Effector memory CD8-positive, alpha-beta T cell (primary cell): ENCODE measurements around the gene CUL7.

ENCODE experiments used
- ATAC-seq: fragments of 150-1000 bp; cut with Tn5 transposase; replicated peaks from 2 replicates; pipeline ENCODE4 v1.10.0; 2021; ENCODE audit warnings: mild to moderate bottlenecking, moderate library complexity
- DNase-seq, 3 experiments: peaks; one replicate each; pipeline ENCODE4 v3.0.0; 2021
- H3K27ac Mint-ChIP-seq, 2 donors: one replicate each; pipeline ENCODE4 v1.8.0; 2022; ENCODE audit warnings: mild to moderate bottlenecking in 2 of 2, mixed read lengths in 2 of 2, moderate library complexity in 2 of 2
- H3K27me3 Mint-ChIP-seq, 2 donors: one replicate each; pipeline ENCODE4 v1.8.0; 2022; ENCODE audit warnings: mixed read lengths in 2 of 2
- H3K36me3 Mint-ChIP-seq: one replicate; pipeline ENCODE4 v1.8.0; 2022; ENCODE audit warnings: mild to moderate bottlenecking, moderate library complexity, mixed read lengths; ENCODE audit not compliant: insufficient read depth
- H3K4me1 Mint-ChIP-seq, 2 donors: one replicate each; pipeline ENCODE4 v1.8.0; 2022; ENCODE audit warnings: low read depth in 2 of 2, mixed read lengths in 2 of 2
- H3K4me3 Mint-ChIP-seq, 2 donors: one replicate each; pipeline ENCODE4 v1.8.0; 2022; ENCODE audit warnings: mild to moderate bottlenecking in 2 of 2, mixed read lengths in 2 of 2, moderate library complexity in 2 of 2
- H3K9me3 Mint-ChIP-seq, 2 donors: one replicate each; pipeline ENCODE4 v1.8.0; 2022; ENCODE audit warnings: mixed read lengths in 2 of 2

CUL7 gene

DNA sequence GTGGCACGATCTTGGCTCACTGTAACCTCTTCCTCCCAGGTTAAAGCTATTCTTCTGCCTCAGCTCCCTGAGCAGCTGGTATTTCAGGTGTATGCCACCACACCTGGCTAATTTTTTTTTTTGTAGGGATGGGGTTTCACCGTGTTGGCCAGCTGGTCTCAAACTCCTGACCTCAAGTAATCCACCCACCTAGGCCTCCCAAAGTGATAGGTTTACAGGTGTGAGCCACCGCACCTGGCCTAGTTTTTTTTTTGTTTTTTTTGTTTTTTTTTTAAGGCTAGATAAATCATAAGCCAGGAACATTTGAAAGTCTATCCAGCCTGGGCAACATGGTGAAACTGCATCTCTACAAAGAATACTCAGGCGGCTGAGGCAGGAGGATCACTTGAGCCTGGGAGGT is 21.3 kb downstream of the CUL7 start:
- no peaks in the 10 kb centered on the region for H3K9me3 Mint-ChIP-seq
- H3K36me3 Mint-ChIP-seq: peaks cover 55% of the 10 kb centered on the region
- H3K27me3 Mint-ChIP-seq: no peaks in the 10 kb centered on the region
- no peak for DNase-seq
- no peak overlapping the region for H3K4me3 Mint-ChIP-seq
- peaks cover 0 to 7% of the 10 kb centered on the region in 2 donors for H3K4me1 Mint-ChIP-seq
- peak overlapping the region; percentile 85 to 89 for H3K27ac Mint-ChIP-seq
- no peak for ATAC-seq

DNA sequence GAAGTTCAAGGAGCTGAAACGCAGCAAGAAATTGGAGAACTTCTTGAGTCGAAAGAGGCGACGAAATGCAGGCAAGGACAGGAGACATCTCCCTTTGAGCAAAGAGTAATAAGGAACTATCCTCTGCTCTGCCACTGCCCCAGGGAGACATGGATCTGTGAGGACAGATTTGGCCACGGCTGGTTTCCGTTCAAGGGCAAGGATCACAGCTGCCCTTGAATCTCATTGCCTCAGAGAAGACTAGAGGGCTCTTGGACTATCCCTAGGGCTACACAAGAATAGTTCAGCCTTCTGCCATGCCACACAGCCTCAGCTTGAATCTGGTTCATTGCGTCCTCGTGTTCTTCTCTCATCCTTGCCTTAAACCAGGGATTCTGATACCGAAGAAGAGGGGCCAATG is 24.5 kb downstream of the CUL7 start:
- Mint-ChIP-seq H3K36me3 (peaks cover 74% of the 10 kb centered on the region), H3K4me3 (no peak overlapping the region), H3K27me3 (no peaks in the 10 kb centered on the region), H3K9me3 (no peaks in the 10 kb centered on the region), H3K4me1 (peaks cover 6 to 10% of the 10 kb centered on the region in 2 donors), H3K27ac (no peak overlapping the region)
- DNase-seq (no peak), ATAC-seq (no peak)

DNA sequence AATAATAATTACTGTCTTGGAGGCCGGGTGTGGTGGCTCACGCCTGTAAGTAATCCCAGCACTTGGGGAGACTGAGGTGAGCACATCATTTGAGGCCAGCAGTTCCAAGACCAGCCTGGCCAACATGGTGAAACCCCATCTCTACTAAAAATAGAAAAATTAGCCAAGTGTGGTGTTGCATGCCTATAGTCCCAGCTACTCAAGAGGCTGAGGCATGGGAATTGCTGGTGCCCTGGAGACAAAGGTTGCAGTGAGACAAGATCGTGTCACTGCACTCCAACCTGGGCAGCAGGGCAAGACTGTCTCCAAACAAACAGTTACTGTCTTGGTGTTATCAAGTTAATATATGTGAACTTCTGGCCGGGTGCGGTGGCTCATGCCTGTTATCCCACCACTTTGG is 27.3 kb downstream of the CUL7 start:
- H3K4me3 Mint-ChIP-seq: no peak overlapping the region
- H3K27ac Mint-ChIP-seq: peak overlapping the region in 1 of 2 donors; percentile 80
- peaks cover 75% of the 10 kb centered on the region for H3K36me3 Mint-ChIP-seq
- H3K4me1 Mint-ChIP-seq: peaks cover 12 to 16% of the 10 kb centered on the region in 2 donors
- H3K27me3 Mint-ChIP-seq: no peaks in the 10 kb centered on the region
- no peaks in the 10 kb centered on the region for H3K9me3 Mint-ChIP-seq
- ATAC-seq: no peak
- DNase-seq: no peak

DNA sequence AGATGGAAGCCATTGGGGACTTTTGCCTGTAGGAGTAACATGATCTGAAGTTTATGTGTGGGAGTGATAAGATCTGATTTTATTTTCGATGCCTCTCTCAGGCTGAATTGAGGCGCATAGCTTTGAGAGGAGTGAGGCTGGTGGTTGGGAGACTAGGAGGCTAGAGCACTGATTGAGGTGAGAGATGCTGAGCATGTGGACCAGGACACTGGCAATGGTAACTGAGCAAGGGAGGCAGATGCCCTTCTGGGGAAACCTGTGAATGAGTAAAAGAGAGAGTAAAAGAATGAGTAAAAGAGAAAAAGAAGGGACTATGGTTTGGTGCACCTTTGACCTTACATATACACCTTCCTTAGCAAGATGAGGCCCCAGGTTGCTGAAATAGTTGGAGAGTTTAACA is 29.2 kb downstream of the CUL7 start:
- no peak for ATAC-seq
- Mint-ChIP-seq H3K4me3 (no peak overlapping the region), H3K27ac (peak overlapping the region; percentile 53 to 71), H3K4me1 (peaks cover 16 to 22% of the 10 kb centered on the region in 2 donors), H3K36me3 (peaks cover 61% of the 10 kb centered on the region), H3K9me3 (no peaks in the 10 kb centered on the region), H3K27me3 (no peaks in the 10 kb centered on the region)
- no peak for DNase-seq

DNA sequence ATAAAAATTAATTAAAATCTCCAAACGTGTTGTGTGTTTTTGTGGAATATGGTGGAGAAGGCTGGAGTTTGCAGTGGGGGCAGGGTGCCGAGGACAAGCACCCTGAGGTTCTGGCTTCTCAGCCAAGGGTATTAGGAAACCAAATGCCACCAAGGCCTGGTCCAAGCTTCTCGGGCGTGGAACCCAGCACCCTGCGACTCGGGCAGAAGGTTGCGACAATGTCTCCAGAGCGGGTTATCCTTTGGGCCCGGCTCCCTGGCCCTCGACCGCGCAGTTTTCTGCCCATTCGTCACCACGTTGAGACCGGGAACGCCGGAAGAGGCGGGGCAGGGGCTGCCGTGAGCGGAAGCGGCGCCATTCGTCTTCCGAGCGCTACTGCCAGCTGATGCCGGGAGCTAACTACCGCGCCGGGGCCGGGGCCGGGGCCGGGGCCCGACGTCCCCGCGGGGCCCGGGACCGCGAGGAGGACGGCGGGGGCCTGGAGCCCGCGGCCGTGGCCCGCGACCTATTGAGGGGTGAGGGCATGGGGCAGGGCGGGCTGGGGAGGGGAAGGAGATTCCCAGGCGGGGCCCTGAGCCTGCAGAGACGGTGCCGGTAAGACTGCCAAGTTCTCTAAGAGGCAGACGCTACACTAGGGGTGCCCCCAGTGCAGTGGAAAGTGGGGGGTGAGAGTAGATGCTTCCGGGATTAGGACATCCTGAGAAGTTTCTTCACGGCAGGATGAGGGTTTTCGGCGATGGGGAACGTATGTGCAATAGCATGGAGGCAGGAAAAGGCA is 32.2 kb downstream of the CUL7 start, which contains the start of gene RRP36:
TSS of gene RRP36 (plus strand) at position 354 of the 778 bp plus-strand sequence. CDS start at position 386, 32 bp downstream.
- peak; percentile 82 for ATAC-seq
- peak within 1 kb of the TSS; percentile 83 to 90 for H3K27ac Mint-ChIP-seq
- H3K4me3 Mint-ChIP-seq: peak within 1 kb of the TSS; percentile 90 to 97

DNA sequence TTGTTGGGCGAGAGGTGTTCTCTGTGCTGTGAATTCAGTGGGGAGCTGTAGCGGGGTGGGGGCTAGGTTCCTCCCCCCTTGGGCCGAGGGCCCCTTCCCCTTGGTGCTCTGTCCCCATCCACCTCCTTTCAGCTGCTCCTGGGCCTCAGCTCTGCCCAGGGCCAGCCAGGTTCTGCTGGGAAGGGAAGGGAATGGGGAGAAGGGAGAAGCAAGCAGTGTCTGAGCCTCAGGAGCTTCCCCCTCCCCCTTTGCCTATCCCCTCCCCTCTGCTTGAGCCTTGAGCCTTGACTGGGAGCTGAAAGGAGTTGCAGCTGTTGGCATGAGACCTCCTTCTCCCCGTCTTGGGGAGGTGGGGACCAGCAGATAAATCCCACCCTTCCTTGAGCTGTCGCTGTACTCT is 32.8 kb downstream of the CUL7 start:
- Mint-ChIP-seq H3K27me3 (no peaks in the 10 kb centered on the region), H3K36me3 (peaks cover 44% of the 10 kb centered on the region), H3K4me3 (peak overlapping the region; percentile 90 to 97), H3K4me1 (peaks cover 27 to 37% of the 10 kb centered on the region in 2 donors), H3K27ac (peak overlapping the region; percentile 83 to 90), H3K9me3 (no peaks in the 10 kb centered on the region)
- DNase-seq (no peak), ATAC-seq (no peak)

More for the DNA sequence above, 32.2 kb downstream of the CUL7 start, which contains the start of gene RRP36:
- Mint-ChIP-seq H3K27me3 (no peaks in the 10 kb centered on the region), H3K4me1 (peaks cover 21 to 31% of the 10 kb centered on the region in 2 donors), H3K36me3 (peaks cover 48% of the 10 kb centered on the region), H3K9me3 (no peaks in the 10 kb centered on the region)
- peak; percentile 31 to 40 (median 38) for DNase-seq

DNA sequence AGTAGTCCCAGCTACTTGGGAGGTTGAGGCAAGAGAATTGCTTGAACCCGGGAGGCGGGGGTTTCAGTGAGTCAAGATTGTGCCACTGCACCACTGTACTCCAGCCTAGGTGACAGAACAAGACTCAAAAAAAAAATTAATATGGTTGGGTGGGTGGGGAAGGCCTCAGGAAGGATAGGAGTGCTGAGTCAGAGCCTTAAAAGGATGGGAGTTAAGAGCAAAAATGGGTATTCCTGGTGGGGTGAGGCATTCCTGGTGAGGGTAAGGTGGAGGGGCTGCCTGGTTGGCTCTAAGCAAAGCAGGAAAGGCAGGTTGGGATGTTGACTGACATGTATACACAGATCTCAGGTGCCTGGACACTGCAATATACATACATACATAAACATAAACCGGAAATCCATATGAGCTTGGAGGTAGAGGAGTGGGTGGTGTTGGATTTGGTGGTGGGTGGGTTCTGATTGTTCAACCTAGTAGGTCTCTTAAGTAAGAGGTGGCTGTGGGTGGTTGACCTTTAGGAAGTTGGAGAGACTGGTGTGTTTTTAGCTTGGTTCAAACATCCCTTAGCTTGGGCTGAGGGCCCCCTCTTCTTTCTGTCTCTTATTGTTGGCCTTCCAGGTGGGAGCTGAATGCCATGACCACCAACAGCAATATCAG is 33.5 kb downstream of the CUL7 start:
- Mint-ChIP-seq H3K4me1 (peaks cover 27 to 38% of the 10 kb centered on the region in 2 donors), H3K4me3 (peak overlapping the region; percentile 28 to 42), H3K27me3 (no peaks in the 10 kb centered on the region), H3K36me3 (peaks cover 37% of the 10 kb centered on the region), H3K9me3 (no peaks in the 10 kb centered on the region), H3K27ac (peak overlapping the region; percentile 83 to 90)
- no peak for ATAC-seq
- no peak for DNase-seq

DNA sequence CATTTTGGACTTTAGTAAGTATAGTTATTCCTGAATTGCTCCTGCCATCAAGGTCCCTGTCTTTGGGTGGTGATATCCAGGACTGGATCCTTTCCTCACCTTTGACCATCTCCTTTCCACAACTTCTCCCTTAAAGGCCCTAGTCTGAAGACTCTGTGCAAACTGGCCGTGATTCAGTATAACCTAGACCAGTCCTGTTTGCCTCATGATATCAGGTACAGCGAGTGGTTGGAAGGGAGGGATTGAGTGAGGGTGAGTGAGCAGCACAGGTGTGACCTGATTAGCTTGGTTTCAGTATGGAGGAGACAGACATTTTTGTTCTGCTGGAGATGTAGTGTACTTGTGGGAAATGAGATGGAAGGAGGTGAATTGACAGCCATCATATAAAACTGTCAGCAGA is 34.5 kb downstream of the CUL7 start:
- H3K27ac Mint-ChIP-seq: no peak overlapping the region
- ATAC-seq (no peak), DNase-seq (no peak)
- peaks cover 32% of the 10 kb centered on the region for H3K36me3 Mint-ChIP-seq
- no peak overlapping the region for H3K4me3 Mint-ChIP-seq
- H3K9me3 Mint-ChIP-seq: no peaks in the 10 kb centered on the region
- H3K27me3 Mint-ChIP-seq: no peaks in the 10 kb centered on the region
- H3K4me1 Mint-ChIP-seq: peaks cover 28 to 41% of the 10 kb centered on the region in 2 donors

DNA sequence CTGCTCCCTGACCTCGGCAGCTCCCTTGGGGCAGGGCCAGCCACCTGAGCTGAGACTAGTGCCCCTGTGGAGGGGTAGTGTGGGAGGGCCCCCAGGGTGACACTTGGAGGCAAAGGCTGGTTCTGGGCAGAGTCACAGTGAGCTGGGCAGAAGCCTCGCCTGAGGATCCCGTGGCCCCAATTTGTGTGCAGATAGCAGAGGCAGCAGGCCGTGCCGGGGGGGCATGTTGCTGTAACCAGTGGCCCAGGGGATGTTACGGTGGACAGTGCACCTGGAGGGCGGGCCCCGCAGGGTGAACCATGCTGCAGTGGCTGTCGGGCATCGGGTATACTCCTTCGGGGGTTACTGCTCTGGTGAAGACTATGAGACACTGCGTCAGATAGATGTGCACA is 36.7 kb downstream of the CUL7 start:
- no peak overlapping the region for H3K4me3 Mint-ChIP-seq
- no peaks in the 10 kb centered on the region for H3K9me3 Mint-ChIP-seq
- H3K27ac Mint-ChIP-seq: no peak overlapping the region
- H3K36me3 Mint-ChIP-seq: peaks cover 33% of the 10 kb centered on the region
- no peak for DNase-seq
- ATAC-seq: no peak
- peaks cover 39 to 61% of the 10 kb centered on the region in 2 donors for H3K4me1 Mint-ChIP-seq
- no peaks in the 10 kb centered on the region for H3K27me3 Mint-ChIP-seq

DNA sequence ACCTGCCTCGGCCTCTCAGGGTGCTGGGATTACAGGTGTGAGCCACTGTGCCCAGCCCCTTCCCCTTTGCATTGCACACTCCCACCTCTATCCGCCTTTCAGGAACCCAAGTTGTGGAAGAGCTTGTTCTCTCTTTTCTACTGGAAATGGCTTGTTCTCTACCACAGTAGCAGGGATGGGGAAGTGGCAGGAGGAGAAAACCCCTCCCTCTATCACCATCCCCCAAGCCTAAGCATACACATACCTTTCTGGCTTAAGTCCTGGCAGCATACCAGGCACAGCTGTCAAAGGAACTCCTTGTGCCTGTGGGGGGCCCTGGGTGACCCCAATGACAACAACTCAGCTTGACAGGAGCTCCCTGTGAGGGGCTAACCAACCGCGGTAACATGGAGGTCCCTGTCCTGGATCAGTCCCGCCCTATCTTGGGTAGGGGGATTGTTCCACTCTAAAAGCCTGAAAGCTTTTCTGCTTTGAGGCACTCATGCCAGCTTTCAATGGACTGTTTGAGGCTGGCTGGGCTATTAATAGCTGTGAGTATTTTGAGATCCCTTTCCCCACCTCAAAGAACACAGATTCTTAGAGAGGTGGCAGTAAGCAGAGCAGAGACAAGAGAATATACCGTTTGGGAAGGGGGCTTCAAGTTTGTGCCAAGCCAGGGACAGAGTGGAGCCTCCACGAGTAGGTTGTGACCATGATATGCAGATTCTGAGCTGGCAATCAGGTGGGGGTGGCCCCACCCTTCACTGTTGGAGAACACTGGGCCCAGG is 37.3 kb downstream of the CUL7 start:
- peaks cover 30% of the 10 kb centered on the region for H3K36me3 Mint-ChIP-seq
- H3K4me3 Mint-ChIP-seq: peak overlapping the region; percentile 33 to 61
- H3K4me1 Mint-ChIP-seq: peaks cover 42 to 65% of the 10 kb centered on the region in 2 donors
- H3K9me3 Mint-ChIP-seq: no peaks in the 10 kb centered on the region
- H3K27ac Mint-ChIP-seq: peak overlapping the region; percentile 35 to 87
- no peak for DNase-seq
- no peak for ATAC-seq
- H3K27me3 Mint-ChIP-seq: no peaks in the 10 kb centered on the region

DNA sequence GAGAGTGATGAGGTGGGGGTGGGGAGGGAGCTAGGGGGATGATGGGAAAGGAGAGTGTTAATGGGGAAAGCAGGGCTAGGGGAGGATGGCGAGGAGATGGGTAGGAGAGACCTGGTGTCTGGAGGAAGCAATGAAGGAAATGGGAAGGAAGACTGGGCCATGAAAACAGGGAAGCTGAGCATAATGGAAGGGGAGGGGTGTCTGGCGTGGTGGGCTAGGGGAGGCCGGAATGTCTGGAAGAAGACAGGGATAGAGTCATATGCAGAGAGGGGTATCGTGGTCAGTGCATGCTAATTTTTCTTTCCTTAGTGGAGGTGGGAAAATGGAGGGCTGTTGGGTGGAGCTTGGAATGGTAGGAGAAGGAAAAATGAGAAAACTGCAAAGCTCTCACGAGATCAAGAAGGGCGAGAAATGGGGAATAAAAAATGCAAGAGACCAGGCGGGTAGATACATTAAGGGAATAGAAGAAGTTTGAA is 39.2 kb downstream of the CUL7 start:
- DNase-seq (no peak), ATAC-seq (no peak)
- Mint-ChIP-seq H3K27me3 (no peaks in the 10 kb centered on the region), H3K4me1 (peaks cover 42 to 55% of the 10 kb centered on the region in 2 donors), H3K36me3 (peaks cover 30% of the 10 kb centered on the region), H3K4me3 (peak overlapping the region; percentile 90 to 95), H3K27ac (peak overlapping the region; percentile 94 to 97), H3K9me3 (no peaks in the 10 kb centered on the region)

DNA sequence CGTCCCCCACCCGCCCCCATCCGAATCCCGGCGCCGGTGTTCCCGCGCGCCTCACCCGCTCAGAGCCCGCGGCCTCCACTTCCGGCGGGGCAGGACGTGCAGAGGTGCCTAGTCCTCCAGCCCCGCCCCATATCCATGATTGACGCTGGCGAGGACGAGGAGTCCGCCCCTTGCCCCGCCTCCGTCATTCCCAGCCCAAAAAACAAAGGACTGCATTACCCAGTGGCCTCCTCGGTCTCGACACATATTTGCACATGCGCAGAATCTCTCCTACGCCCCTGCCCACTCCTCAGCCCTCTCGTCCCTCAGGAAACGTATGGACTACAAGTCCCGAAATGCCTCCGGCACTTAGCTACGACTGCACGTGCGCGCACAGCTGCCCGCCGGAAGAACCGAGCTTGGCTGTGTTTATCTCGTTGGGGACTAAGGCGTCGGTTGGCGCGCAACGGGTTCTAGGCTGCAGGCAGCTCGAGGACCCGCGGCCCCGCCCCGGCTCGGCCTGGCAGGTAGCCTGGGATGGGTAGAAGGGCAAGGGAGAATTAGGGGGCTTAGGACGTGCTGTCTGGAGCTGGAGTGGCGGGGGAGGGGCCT is 39.7 kb downstream of the CUL7 start, which contains the start of the genes KLHDC3 and MEA1:
TSS of gene KLHDC3 (plus strand) at position 407 of the 591 bp plus-strand sequence. CDS start 2,944 bp downstream, outside the sequence.
TSS of gene MEA1 (minus strand) at position 104 of the 591 bp plus-strand sequence. CDS start 133 bp downstream, outside the sequence.
- H3K9me3 Mint-ChIP-seq: no peaks in the 10 kb centered on the region
- peak within 1 kb of the TSS; percentile 94 to 97 for H3K27ac Mint-ChIP-seq
- peak; percentile 92 for ATAC-seq
- H3K36me3 Mint-ChIP-seq: peaks cover 27% of the 10 kb centered on the region
- peaks cover 42 to 55% of the 10 kb centered on the region in 2 donors for H3K4me1 Mint-ChIP-seq
- peak; percentile 96 to 97 (median 97) for DNase-seq
- H3K4me3 Mint-ChIP-seq: peak within 1 kb of the TSS; percentile 90 to 95
- H3K27me3 Mint-ChIP-seq: no peaks in the 10 kb centered on the region
